ENCODE data around the gene NADSYN1. TPM values are rescaled to one million over a fixed set of nuclear protein-coding genes. Genes with fewer than 3 reads are reported as not detected.

Gene NADSYN1
- polyA plus RNA-seq, 1 donor from 2014 or later = 66.9 TPM

GRCh38 chr11:71490731-71491390 is 37.9 kb downstream of the NADSYN1 start:
- no peak for TF ChIP-seq MXI1 (conservative IDR thresholded peaks at IDR 0.05; ENCODE audit: poor library complexity, severe bottlenecking)
- TF ChIP-seq EP300 (conservative IDR thresholded peaks at IDR 0.05; ENCODE audit: poor library complexity, severe bottlenecking) = no peak
- no peak for TF ChIP-seq EZH2 (IDR thresholded peaks at IDR 0.05; ENCODE audit: borderline replicate concordance, insufficient read depth, low read length, poor library complexity, severe bottlenecking)
- TF ChIP-seq CTCF (IDR thresholded peaks at IDR 0.05; ENCODE audit: poor library complexity, severe bottlenecking) = no peak
- TF ChIP-seq POLR2AphosphoS5 (IDR thresholded peaks at IDR 0.05) = no peak
- TF ChIP-seq REST (IDR thresholded peaks at IDR 0.05; ENCODE audit: borderline replicate concordance) = no peak
- TF ChIP-seq SMC3 (conservative IDR thresholded peaks at IDR 0.05; ENCODE audit: poor library complexity) = no peak
- no peak for TF ChIP-seq RAD21 (conservative IDR thresholded peaks at IDR 0.05)
- no peak for TF ChIP-seq TAF1 (IDR thresholded peaks at IDR 0.05; ENCODE audit: low read depth)
- Histone ChIP-seq H4K20me1 (ENCODE audit: insufficient read depth) (no peaks in the 10 kb centered on the region), H3F3A (ENCODE audit: insufficient read depth, low read length, poor library complexity, severe bottlenecking) (no peaks in the 10 kb centered on the region), H3K4me3 (ENCODE audit: low read length) (no peak overlapping the region), H3K4me2 (ENCODE audit: low read length) (no peak overlapping the region), H3K27me3 (ENCODE audit: insufficient read depth, low read depth, low read length) (no peaks in the 10 kb centered on the region), H3K9me2 (ENCODE audit: insufficient read depth, low read length) (no peaks in the 10 kb centered on the region), H2AFZ (ENCODE audit: low read depth, low read length) (no peak overlapping the region), H3K36me3 (ENCODE audit: insufficient read depth, low read length) (no peaks in the 10 kb centered on the region), H3K9ac (ENCODE audit: low read length) (no peak overlapping the region), H3K9me3 (ENCODE audit: low read length) (no peaks in the 10 kb centered on the region), H3K79me2 (replicated peaks; ENCODE audit: insufficient read depth, low read length) (no peaks in the 10 kb centered on the region), H3K27ac (ENCODE audit: low read length) (no peak overlapping the region)

GRCh38 chr11:71491531-71491930 is 38.5 kb downstream of the NADSYN1 start:
- H3K27ac ChIP-seq (ENCODE audit: low read length) = no peak overlapping the region
- no peak overlapping the region for H3K9ac ChIP-seq (ENCODE audit: low read length)
- H2AFZ ChIP-seq (ENCODE audit: low read depth, low read length) = no peak overlapping the region
- no peaks in the 10 kb centered on the region for H3K27me3 ChIP-seq (ENCODE audit: insufficient read depth, low read depth, low read length)
- no peaks in the 10 kb centered on the region for H3K36me3 ChIP-seq (ENCODE audit: insufficient read depth, low read length)
- H3K4me2 ChIP-seq (ENCODE audit: low read length) = no peak overlapping the region
- no peak overlapping the region for H3K4me3 ChIP-seq (ENCODE audit: low read length)
- no peaks in the 10 kb centered on the region for H3K9me3 ChIP-seq (ENCODE audit: low read length)
- H3K79me2 ChIP-seq (replicated peaks; ENCODE audit: insufficient read depth, low read length) = no peaks in the 10 kb centered on the region
- TF ChIP-seq POLR2AphosphoS5 (IDR thresholded peaks at IDR 0.05) = no peak
- TF ChIP-seq CTCF (IDR thresholded peaks at IDR 0.05; ENCODE audit: poor library complexity, severe bottlenecking) = no peak
- no peak for TF ChIP-seq EZH2 (IDR thresholded peaks at IDR 0.05; ENCODE audit: borderline replicate concordance, insufficient read depth, low read length, poor library complexity, severe bottlenecking)
- no peak for TF ChIP-seq EP300 (conservative IDR thresholded peaks at IDR 0.05; ENCODE audit: poor library complexity, severe bottlenecking)
- TF ChIP-seq REST (IDR thresholded peaks at IDR 0.05; ENCODE audit: borderline replicate concordance) = no peak
- TF ChIP-seq SMC3 (conservative IDR thresholded peaks at IDR 0.05; ENCODE audit: poor library complexity) = no peak
- TF ChIP-seq TAF1 (IDR thresholded peaks at IDR 0.05; ENCODE audit: low read depth) = no peak
- no peaks in the 10 kb centered on the region for H4K20me1 ChIP-seq (ENCODE audit: insufficient read depth)
- no peaks in the 10 kb centered on the region for H3F3A ChIP-seq (ENCODE audit: insufficient read depth, low read length, poor library complexity, severe bottlenecking)
- H3K9me2 ChIP-seq (ENCODE audit: insufficient read depth, low read length) = no peaks in the 10 kb centered on the region
